ENCODE measurements around the gene ZFC3H1. TPM values are rescaled to one million over a fixed set of nuclear protein-coding genes. Genes with fewer than 3 reads are reported as not detected.

The ZFC3H1 gene
- total and polyA plus RNA-seq, 2 of the 13 experiments (the other 11 are each of a cell fraction or from before 2014, with no cell fraction given) = 17.1 to 38.3 TPM

DNA sequence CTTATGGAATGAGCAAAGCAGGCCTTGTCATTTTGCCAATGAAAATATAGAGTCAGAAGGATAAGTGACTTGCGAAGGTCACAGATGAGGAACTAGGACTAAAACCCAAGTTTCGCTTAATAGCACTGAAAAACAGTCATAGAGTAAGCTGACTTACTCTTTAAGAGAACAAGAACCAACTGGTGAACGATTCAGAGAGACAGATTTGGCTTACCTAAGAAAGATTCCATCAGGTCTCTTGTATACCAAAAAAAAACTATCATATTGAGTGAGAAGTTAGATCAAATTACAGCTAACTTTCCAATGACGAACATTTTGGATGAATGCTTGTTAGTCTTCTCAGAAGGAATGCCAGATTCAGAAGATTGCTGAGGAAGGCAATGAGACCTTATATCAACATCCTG, 74.2 kb downstream of the ZFC3H1 start:
- H3K27ac ChIP-seq (ENCODE audit: extremely low read length, insufficient read depth, low read length) = no peak overlapping the region
- H3K27me3 ChIP-seq (ENCODE audit: control insufficient read depth in 1 of 2, insufficient read depth in 2 of 2, low read length in 2 of 2) = no peaks in the 10 kb centered on the region
- POLR2A ChIA-PET = no interaction called here
- BruUV-seq (replicated peaks) = no TSS peak
- no peaks in the 10 kb centered on the region for H4K20me1 ChIP-seq (ENCODE audit: insufficient read depth, low read length)
- H3K79me2 ChIP-seq (ENCODE audit: insufficient read depth, low read length) = no peaks in the 10 kb centered on the region
- CTCF ChIA-PET (ENCODE audit: low intra/inter-chr PET ratio, low total read pairs) = no interaction called here
- no peak overlapping the region for H3K4me2 ChIP-seq (ENCODE audit: low read depth, low read length)
- TF ChIP-seq ZNF564 (CRISPR knock-in tag; IDR thresholded peaks at IDR 0.05) = no peak
- TF ChIP-seq ZNF841 (CRISPR knock-in tag; IDR thresholded peaks at IDR 0.05; ENCODE audit: borderline replicate concordance) = no peak
- TF ChIP-seq ZNF296 (CRISPR knock-in tag; conservative IDR thresholded peaks at IDR 0.05) = no peak
- no peak for TF ChIP-seq POLR2A (IDR thresholded peaks at IDR 0.05; ENCODE audit: insufficient read depth in 1 of 2, low read depth in 2 of 2, low read length in 2 of 2)
- TF ChIP-seq ZNF746 (CRISPR knock-in tag; IDR thresholded peaks at IDR 0.05) = no peak
- TF ChIP-seq, protein P1, sequence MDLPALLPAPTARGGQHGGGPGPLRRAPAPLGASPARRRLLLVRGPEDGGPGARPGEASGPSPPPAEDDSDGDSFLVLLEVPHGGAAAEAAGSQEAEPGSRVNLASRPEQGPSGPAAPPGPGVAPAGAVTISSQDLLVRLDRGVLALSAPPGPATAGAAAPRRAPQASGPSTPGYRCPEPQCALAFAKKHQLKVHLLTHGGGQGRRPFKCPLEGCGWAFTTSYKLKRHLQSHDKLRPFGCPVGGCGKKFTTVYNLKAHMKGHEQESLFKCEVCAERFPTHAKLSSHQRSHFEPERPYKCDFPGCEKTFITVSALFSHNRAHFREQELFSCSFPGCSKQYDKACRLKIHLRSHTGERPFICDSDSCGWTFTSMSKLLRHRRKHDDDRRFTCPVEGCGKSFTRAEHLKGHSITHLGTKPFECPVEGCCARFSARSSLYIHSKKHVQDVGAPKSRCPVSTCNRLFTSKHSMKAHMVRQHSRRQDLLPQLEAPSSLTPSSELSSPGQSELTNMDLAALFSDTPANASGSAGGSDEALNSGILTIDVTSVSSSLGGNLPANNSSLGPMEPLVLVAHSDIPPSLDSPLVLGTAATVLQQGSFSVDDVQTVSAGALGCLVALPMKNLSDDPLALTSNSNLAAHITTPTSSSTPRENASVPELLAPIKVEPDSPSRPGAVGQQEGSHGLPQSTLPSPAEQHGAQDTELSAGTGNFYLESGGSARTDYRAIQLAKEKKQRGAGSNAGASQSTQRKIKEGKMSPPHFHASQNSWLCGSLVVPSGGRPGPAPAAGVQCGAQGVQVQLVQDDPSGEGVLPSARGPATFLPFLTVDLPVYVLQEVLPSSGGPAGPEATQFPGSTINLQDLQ (CRISPR knock-in tag; IDR thresholded peaks at IDR 0.05) = no peak
- no peak for TF ChIP-seq THAP7 (CRISPR knock-in tag; IDR thresholded peaks at IDR 0.05)
- TF ChIP-seq, protein P2, sequence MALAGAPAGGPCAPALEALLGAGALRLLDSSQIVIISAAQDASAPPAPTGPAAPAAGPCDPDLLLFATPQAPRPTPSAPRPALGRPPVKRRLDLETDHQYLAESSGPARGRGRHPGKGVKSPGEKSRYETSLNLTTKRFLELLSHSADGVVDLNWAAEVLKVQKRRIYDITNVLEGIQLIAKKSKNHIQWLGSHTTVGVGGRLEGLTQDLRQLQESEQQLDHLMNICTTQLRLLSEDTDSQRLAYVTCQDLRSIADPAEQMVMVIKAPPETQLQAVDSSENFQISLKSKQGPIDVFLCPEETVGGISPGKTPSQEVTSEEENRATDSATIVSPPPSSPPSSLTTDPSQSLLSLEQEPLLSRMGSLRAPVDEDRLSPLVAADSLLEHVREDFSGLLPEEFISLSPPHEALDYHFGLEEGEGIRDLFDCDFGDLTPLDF (CRISPR knock-in tag; IDR thresholded peaks at IDR 0.05) = no peak
- no peak for TF ChIP-seq ZNF576 (CRISPR knock-in tag; IDR thresholded peaks at IDR 0.05)
- no peak for TF ChIP-seq CSRNP2 (CRISPR knock-in tag; conservative IDR thresholded peaks at IDR 0.05; ENCODE audit: low read depth)
- TF ChIP-seq TSC22D2 (CRISPR knock-in tag; IDR thresholded peaks at IDR 0.05; ENCODE audit: borderline replicate concordance) = no peak
- TF ChIP-seq ZBTB1 (CRISPR knock-in tag; IDR thresholded peaks at IDR 0.05; ENCODE audit: borderline replicate concordance) = no peak
- no peak for TF ChIP-seq REXO4 (CRISPR knock-in tag; IDR thresholded peaks at IDR 0.05; ENCODE audit: borderline replicate concordance)
- no peak for TF ChIP-seq RXRA (CRISPR knock-in tag; IDR thresholded peaks at IDR 0.05)
- TF ChIP-seq ZBTB43 (CRISPR knock-in tag; conservative IDR thresholded peaks at IDR 0.05) = no peak
- TF ChIP-seq ZNF777 (CRISPR knock-in tag; IDR thresholded peaks at IDR 0.05) = no peak
- TF ChIP-seq, protein P3, sequence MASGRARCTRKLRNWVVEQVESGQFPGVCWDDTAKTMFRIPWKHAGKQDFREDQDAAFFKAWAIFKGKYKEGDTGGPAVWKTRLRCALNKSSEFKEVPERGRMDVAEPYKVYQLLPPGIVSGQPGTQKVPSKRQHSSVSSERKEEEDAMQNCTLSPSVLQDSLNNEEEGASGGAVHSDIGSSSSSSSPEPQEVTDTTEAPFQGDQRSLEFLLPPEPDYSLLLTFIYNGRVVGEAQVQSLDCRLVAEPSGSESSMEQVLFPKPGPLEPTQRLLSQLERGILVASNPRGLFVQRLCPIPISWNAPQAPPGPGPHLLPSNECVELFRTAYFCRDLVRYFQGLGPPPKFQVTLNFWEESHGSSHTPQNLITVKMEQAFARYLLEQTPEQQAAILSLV (CRISPR knock-in tag; IDR thresholded peaks at IDR 0.05; ENCODE audit: borderline replicate concordance) = no peak
- intact Hi-C loops (cut with micrococcal nuclease; ENCODE audit: unreplicated experiment) = no loop called here
- H3K9ac ChIP-seq (ENCODE audit: insufficient read depth, low read depth, low read length) = no peak overlapping the region
- peaks cover 19% of the 10 kb centered on the region for H3K4me1 ChIP-seq (ENCODE audit: insufficient read depth, low read length)
- FAIRE-seq (no peak), DNase-seq (ENCODE audit: low spot score) (no peak), ATAC-seq (no peak)
- H2AFZ ChIP-seq (ENCODE audit: low read length) = no peak overlapping the region
- H3K4me3 ChIP-seq (replicated peaks in 1 of 3; ENCODE audit: insufficient read depth in 1 of 3, low read depth in 2 of 3, low read length in 3 of 3) = no peak overlapping the region
- H3K9me3 ChIP-seq (ENCODE audit: low read length) = no peaks in the 10 kb centered on the region
- in situ Hi-C loops (cut with HindIII; ENCODE audit: extremely low pct_ligation_motif_present, low pct_unique_long_range_greater_than_20kb) = no loop called here
- peaks cover under 1 to 2% of the 10 kb centered on the region in 2 experiments; a peak in 4 of 5 replicates for H3K36me3 ChIP-seq (replicated peaks in 1 of 2; ENCODE audit: control insufficient read depth in 1 of 2, insufficient read depth in 2 of 2, low read length in 2 of 2)
- 67% methylated on average over 4 of the region's 4 CpGs for WGBS (ENCODE audit: low lambda C conversion rate)

Data from HepG2 (cell line).